MM.1S (cell line): ENCODE measurements around the gene NNAT.

Source experiments
- DNase-seq: peaks from one replicate; pipeline ENCODE4 v3.0.0-alpha.2; 2015
- H2AFZ ChIP-seq: fragments of 300-600 bp; sonication (generic); 2 replicates; pipeline ENCODE4 v1.6.0; 2016; ENCODE audit warnings: antibody characterized with exemption, low read length
- H3F3A ChIP-seq: fragments of 300-600 bp; sonication (generic); 2 replicates; pipeline ENCODE4 v1.6.1; 2016; ENCODE audit warnings: mild to moderate bottlenecking, antibody characterized with exemption, low read length, moderate library complexity, mixed read lengths; ENCODE audit not compliant: insufficient read depth
- H3K27ac ChIP-seq: fragments of 300-600 bp; sonication (generic); 2 replicates; pipeline ENCODE4 v1.5.1; 2016; ENCODE audit warnings: mild to moderate bottlenecking, low read length
- H3K27me3 ChIP-seq: fragments of 300-600 bp; sonication (generic); replicated peaks from 2 replicates; pipeline ENCODE4 v1.6.0; 2016; ENCODE audit warnings: low read length; ENCODE audit not compliant: insufficient read depth
- H3K36me3 ChIP-seq: fragments of 300-600 bp; sonication (generic); replicated peaks from 2 replicates; pipeline ENCODE4 v1.6.1; 2016; ENCODE audit warnings: mild to moderate bottlenecking, low read length, mixed read lengths; ENCODE audit not compliant: insufficient read depth
- H3K4me1 ChIP-seq: fragments of 300-600 bp; sonication (generic); 2 replicates; pipeline ENCODE4 v1.6.1; 2016; ENCODE audit warnings: low read length, mixed read lengths
- H3K4me2 ChIP-seq: fragments of 300-600 bp; sonication (generic); 2 replicates; pipeline ENCODE4 v1.6.0; 2016; ENCODE audit warnings: low read depth, low read length
- H3K4me3 ChIP-seq: fragments of 300-600 bp; sonication (generic); 2 replicates; pipeline ENCODE4 v1.5.1; 2016; ENCODE audit warnings: low read length, mixed read lengths
- H3K79me2 ChIP-seq: fragments of 300-600 bp; sonication (generic); 2 replicates; pipeline ENCODE4 v1.6.1; 2016; ENCODE audit warnings: mixed run types, low read length, mixed read lengths
- H3K9ac ChIP-seq: fragments of 300-600 bp; sonication (generic); 2 replicates; pipeline ENCODE4 v1.6.1; 2016; ENCODE audit warnings: low read length, mixed read lengths
- H3K9me2 ChIP-seq: fragments of 300-600 bp; sonication (generic); replicated peaks from 2 replicates; pipeline ENCODE4 v1.6.1; 2016; ENCODE audit warnings: mild to moderate bottlenecking, low read length, mixed read lengths; ENCODE audit not compliant: insufficient read depth
- H3K9me3 ChIP-seq: fragments of 300-600 bp; sonication (generic); replicated peaks from 2 replicates; pipeline ENCODE4 v1.6.1; 2016; ENCODE audit warnings: mild to moderate bottlenecking, low read length, mixed read lengths; ENCODE audit not compliant: insufficient read depth
- H4K20me1 ChIP-seq: fragments of 300-600 bp; sonication (generic); 2 replicates; pipeline ENCODE4 v1.6.1; 2016; ENCODE audit warnings: mild to moderate bottlenecking, low read length, moderate library complexity, mixed read lengths; ENCODE audit not compliant: insufficient read depth
- EZH2 ChIP-seq: fragments of 300-600 bp; sonication (generic); optimal IDR thresholded peaks from 2 replicates; pipeline ENCODE3; 2017; ENCODE audit warnings: low read depth, mild to moderate bottlenecking, antibody characterized with exemption, low read length, mixed read lengths
- EZH2phosphoT487 ChIP-seq: fragments of 300-600 bp; sonication (generic); IDR thresholded peaks from 2 replicates; pipeline ENCODE4 v1.6.1; 2018; ENCODE audit warnings: antibody characterized with exemption, low read length
- TF ChIP-seq, protein P1 (sequence below): fragments of 300-600 bp; sonication (generic); IDR thresholded peaks from 2 replicates; pipeline ENCODE4 v1.5.1; 2016; ENCODE audit warnings: antibody characterized with exemption, low read length, mixed read lengths

The NNAT gene

DNA sequence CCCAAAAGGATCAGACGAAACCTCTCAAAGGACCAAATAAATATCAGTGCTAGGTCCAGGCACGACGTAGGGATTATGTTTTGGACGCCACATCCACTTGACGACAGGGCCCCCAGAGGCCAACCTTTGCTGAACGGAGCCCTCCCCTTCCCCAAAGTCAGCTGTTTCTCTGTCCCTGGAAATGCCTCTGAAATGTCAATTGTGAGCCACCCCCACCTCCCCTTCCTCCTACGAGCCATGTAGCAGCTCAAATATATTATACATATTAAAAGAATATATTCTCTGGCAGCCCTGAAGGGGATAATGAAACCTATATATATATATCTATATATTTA lies 46.2 kb downstream of the NNAT start:
- Histone ChIP-seq H4K20me1 (no peaks in the 10 kb centered on the region), H2AFZ (no peak overlapping the region), H3K9me2 (no peaks in the 10 kb centered on the region), H3K4me3 (no peak overlapping the region), H3K27me3 (peaks cover 63% of the 10 kb centered on the region), H3K27ac (no peak overlapping the region), H3K9ac (no peak overlapping the region), H3K4me1 (no peaks in the 10 kb centered on the region), H3F3A (no peaks in the 10 kb centered on the region), H3K79me2 (no peaks in the 10 kb centered on the region), H3K36me3 (no peaks in the 10 kb centered on the region), H3K4me2 (no peak overlapping the region), H3K9me3 (no peaks in the 10 kb centered on the region)
- DNase-seq, result no peak
- TF ChIP-seq, protein P1, sequence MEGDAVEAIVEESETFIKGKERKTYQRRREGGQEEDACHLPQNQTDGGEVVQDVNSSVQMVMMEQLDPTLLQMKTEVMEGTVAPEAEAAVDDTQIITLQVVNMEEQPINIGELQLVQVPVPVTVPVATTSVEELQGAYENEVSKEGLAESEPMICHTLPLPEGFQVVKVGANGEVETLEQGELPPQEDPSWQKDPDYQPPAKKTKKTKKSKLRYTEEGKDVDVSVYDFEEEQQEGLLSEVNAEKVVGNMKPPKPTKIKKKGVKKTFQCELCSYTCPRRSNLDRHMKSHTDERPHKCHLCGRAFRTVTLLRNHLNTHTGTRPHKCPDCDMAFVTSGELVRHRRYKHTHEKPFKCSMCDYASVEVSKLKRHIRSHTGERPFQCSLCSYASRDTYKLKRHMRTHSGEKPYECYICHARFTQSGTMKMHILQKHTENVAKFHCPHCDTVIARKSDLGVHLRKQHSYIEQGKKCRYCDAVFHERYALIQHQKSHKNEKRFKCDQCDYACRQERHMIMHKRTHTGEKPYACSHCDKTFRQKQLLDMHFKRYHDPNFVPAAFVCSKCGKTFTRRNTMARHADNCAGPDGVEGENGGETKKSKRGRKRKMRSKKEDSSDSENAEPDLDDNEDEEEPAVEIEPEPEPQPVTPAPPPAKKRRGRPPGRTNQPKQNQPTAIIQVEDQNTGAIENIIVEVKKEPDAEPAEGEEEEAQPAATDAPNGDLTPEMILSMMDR, result no peak
- TF ChIP-seq EZH2, result no peak
- no peak for TF ChIP-seq EZH2phosphoT487

DNA sequence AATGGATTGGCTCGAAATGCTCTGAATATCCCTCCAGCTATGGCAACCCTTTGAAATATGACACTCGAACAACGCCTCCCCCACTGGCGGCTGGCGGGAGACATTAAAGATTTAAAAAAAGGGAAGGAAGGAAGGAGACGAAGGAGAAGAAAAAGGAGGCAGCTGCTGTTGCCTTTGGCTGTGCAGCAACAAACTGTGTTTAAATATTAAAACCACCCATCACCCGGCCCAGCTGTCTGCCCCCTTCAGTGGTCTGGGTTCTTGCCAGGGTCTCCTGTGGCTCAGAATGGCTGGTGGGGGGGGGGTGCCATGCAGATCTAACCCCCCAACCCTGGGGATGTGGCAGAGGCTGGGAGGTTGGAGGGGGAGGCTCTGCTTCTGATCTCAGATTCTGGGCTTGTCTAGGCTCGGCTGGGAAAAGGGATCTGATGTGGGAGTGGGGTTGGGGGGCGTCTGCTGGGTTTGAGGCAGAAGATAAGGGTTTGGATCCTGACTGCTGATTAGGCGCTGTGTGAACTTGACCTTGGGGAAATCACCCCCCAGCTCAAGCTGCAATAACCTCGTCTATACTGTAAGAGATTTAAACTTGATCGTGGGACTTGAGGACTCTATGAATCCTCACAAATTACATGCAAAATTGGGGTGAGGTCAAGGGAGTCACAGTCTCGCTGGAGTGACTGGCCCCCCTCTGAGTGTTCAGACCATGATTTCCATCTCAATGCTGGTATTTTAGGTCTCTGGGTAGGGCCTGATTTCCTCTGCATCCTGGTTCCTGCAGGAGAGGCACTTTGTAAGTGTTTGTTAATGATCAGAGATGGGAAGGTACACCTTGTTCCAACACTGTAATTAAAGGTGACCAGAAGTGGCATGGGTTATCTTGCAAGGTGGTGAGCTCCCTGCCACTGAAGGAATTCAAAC lies 46.9 kb downstream of the NNAT start:
- TF ChIP-seq, protein P1, result no peak
- TF ChIP-seq EZH2phosphoT487, result no peak
- no peak for TF ChIP-seq EZH2
- no peak overlapping the region for H3K9ac ChIP-seq
- H3K4me1 ChIP-seq, result no peaks in the 10 kb centered on the region
- H3K9me2 ChIP-seq, result no peaks in the 10 kb centered on the region
- H3K79me2 ChIP-seq, result no peaks in the 10 kb centered on the region
- no peaks in the 10 kb centered on the region for H3F3A ChIP-seq
- no peak overlapping the region for H3K27ac ChIP-seq
- no peak for DNase-seq
- H3K4me3 ChIP-seq, result no peak overlapping the region
- peaks cover 63% of the 10 kb centered on the region for H3K27me3 ChIP-seq
- no peak overlapping the region for H2AFZ ChIP-seq
- H4K20me1 ChIP-seq, result no peaks in the 10 kb centered on the region
- no peak overlapping the region for H3K4me2 ChIP-seq
- no peaks in the 10 kb centered on the region for H3K36me3 ChIP-seq
- no peaks in the 10 kb centered on the region for H3K9me3 ChIP-seq

DNA sequence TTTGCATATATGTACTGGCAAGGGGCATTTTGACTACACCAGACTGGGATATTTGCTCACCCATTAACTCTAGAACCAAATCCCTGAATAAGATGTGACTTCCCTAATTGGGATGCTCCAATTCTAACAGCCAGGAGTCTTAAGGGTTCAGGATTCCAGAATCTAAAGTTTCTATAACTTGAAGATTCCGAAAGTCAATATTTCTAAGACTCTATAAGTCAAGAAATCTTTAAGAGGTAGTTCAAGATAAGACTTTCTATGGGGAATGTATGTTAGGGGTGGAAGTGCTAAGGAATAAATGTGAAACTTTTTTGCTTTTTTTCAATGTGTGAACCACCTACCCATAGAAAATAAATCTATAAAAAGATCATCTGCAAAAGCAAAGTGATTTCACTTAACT lies 49.4 kb downstream of the NNAT start:
- DNase-seq, result no peak
- Histone ChIP-seq H3K79me2 (no peaks in the 10 kb centered on the region), H3F3A (no peaks in the 10 kb centered on the region), H3K9me2 (no peaks in the 10 kb centered on the region), H3K4me2 (no peak overlapping the region), H3K4me1 (no peaks in the 10 kb centered on the region), H3K27me3 (peaks cover 46% of the 10 kb centered on the region), H3K27ac (no peak overlapping the region), H3K9ac (no peak overlapping the region), H3K4me3 (no peak overlapping the region), H2AFZ (no peak overlapping the region), H3K36me3 (no peaks in the 10 kb centered on the region), H4K20me1 (no peaks in the 10 kb centered on the region), H3K9me3 (no peaks in the 10 kb centered on the region)
- TF ChIP-seq, protein P1, result no peak
- TF ChIP-seq EZH2 (no peak), EZH2phosphoT487 (no peak)
